ENCODE data around the gene MRPL18. TPM values are rescaled to one million over a fixed set of nuclear protein-coding genes. Genes with fewer than 3 reads are reported as not detected.

MRPL18 gene
- total RNA-seq, 2 experiments from 2014 or later = 9.8 to 10.2 TPM

GRCh38 chr6:159778542-159779103 is 11.6 kb upstream of the MRPL18 start:
- ChIA-PET CTCF (no interaction called here), POLR2A (interaction anchor here (2.2 kb wide), 1 partner anchor 12 kb away, joined by 5 read pairs; the partner anchor contains the start of gene MRPL18)
- Mint-ChIP-seq H3K9me3 (no peaks in the 10 kb centered on the region), H3K36me3 (ENCODE audit: low read depth) (peaks cover 99% of the 10 kb centered on the region), H3K4me3 (peak overlapping the region; percentile 23), H3K27me3 (no peaks in the 10 kb centered on the region), H3K27ac (peak overlapping the region; percentile 15), H3K4me1 (ENCODE audit: low read depth) (peaks cover 19% of the 10 kb centered on the region)
- DNase-seq (no peak), ATAC-seq (ENCODE audit: poor library complexity) (no peak)
- no peaks in the 10 kb centered on the region for H3K4me1 ChIP-seq (ENCODE audit: insufficient read depth, low read length)
- H3K9me3 ChIP-seq (ENCODE audit: control insufficient read depth in 1 of 2, insufficient read depth in 1 of 2, low read length in 2 of 2) = no peaks in the 10 kb centered on the region
- TF ChIP-seq CTCF (IDR thresholded peaks at IDR 0.05) = no peak
- intact Hi-C loops (cut with DNase I, micrococcal nuclease) = no loop called here
- no peak overlapping the region for H3K27ac ChIP-seq (ENCODE audit: low read depth in 1 of 2, low read length in 2 of 2)
- no peaks in the 10 kb centered on the region for H3K27me3 ChIP-seq (ENCODE audit: control insufficient read depth in 1 of 2, insufficient read depth in 2 of 2, low read length in 2 of 2)
- no peak overlapping the region for H3K4me3 ChIP-seq (ENCODE audit: low read length)
- peaks cover 79% of the 10 kb centered on the region for H3K36me3 ChIP-seq (ENCODE audit: insufficient read depth, low read length)

- ChIA-PET POLR2A (interaction anchor here (0.7 to 5.5 kb wide), 7 partner anchors 11 to 770 kb away, joined by 4 to 176 read pairs (median 37); partner anchors contain the start of genes ACAT2, SOD2 and WTAP), CTCF (interaction anchor here (1.3 kb wide), 1 partner anchor 27 kb away, joined by 4 read pairs; the partner anchor contains the start of gene ACAT2)
- peak in 4 of 14 experiments; percentile 8 to 34 (median 24) for DNase-seq
- no peak for TF ChIP-seq CTCF (IDR thresholded peaks at IDR 0.05)
- peaks cover 62% of the 10 kb centered on the region for H3K36me3 ChIP-seq (ENCODE audit: insufficient read depth, low read length)
- H3K4me1 ChIP-seq (ENCODE audit: insufficient read depth, low read length) = peaks cover 37% of the 10 kb centered on the region
- peak overlapping the region; percentile 86 for H3K4me3 Mint-ChIP-seq
- H3K4me3 ChIP-seq (ENCODE audit: low read length) = peak overlapping the region; percentile 84
- no peak for ATAC-seq (ENCODE audit: poor library complexity)
- peak overlapping the region; percentile 88 to 97 for H3K27ac ChIP-seq (ENCODE audit: low read depth in 1 of 2, low read length in 2 of 2)
- H3K9me3 Mint-ChIP-seq = no peaks in the 10 kb centered on the region
- peaks cover 74% of the 10 kb centered on the region for H3K4me1 Mint-ChIP-seq (ENCODE audit: low read depth)
- intact Hi-C loops (cut with DNase I, micrococcal nuclease) = loop anchor here (1.0 to 10.0 kb wide), 3 partner anchors 26 to 179 kb away; partner anchors contain the start of gene ACAT2 (in 1 of the 2)
- H3K27ac Mint-ChIP-seq = peak overlapping the region; percentile 78
- no peaks in the 10 kb centered on the region for H3K9me3 ChIP-seq (ENCODE audit: control insufficient read depth in 1 of 2, insufficient read depth in 1 of 2, low read length in 2 of 2)
- H3K27me3 Mint-ChIP-seq = no peaks in the 10 kb centered on the region
- H3K27me3 ChIP-seq (ENCODE audit: control insufficient read depth in 1 of 2, insufficient read depth in 2 of 2, low read length in 2 of 2) = no peaks in the 10 kb centered on the region
- peaks cover 94% of the 10 kb centered on the region for H3K36me3 Mint-ChIP-seq (ENCODE audit: low read depth)
Observed at GRCh38 chr6:159788276-159788675, 2.0 kb upstream of the MRPL18 start.

GRCh38 chr6:159788753-159789376 is 1.4 kb upstream of the MRPL18 start:
- no peaks in the 10 kb centered on the region for H3K9me3 Mint-ChIP-seq
- POLR2A ChIA-PET = interaction anchor here (0.7 to 5.5 kb wide), 12 partner anchors 13 to 771 kb away, joined by 3 to 176 read pairs (median 12); partner anchors contain the start of genes ACAT2, IGF2R, SOD2 and WTAP
- Histone ChIP-seq H3K9me3 (ENCODE audit: control insufficient read depth in 1 of 2, insufficient read depth in 1 of 2, low read length in 2 of 2) (no peaks in the 10 kb centered on the region), H3K27ac (ENCODE audit: low read depth in 1 of 2, low read length in 2 of 2) (peak overlapping the region; percentile 88 to 97), H3K4me1 (ENCODE audit: insufficient read depth, low read length) (peaks cover 37% of the 10 kb centered on the region), H3K36me3 (ENCODE audit: insufficient read depth, low read length) (peaks cover 61% of the 10 kb centered on the region), H3K4me3 (ENCODE audit: low read length) (peak overlapping the region; percentile 84), H3K27me3 (ENCODE audit: control insufficient read depth in 1 of 2, insufficient read depth in 2 of 2, low read length in 2 of 2) (no peaks in the 10 kb centered on the region)
- TF ChIP-seq CTCF (IDR thresholded peaks at IDR 0.05) = no peak
- H3K27me3 Mint-ChIP-seq = no peaks in the 10 kb centered on the region
- H3K36me3 Mint-ChIP-seq (ENCODE audit: low read depth) = peaks cover 94% of the 10 kb centered on the region
- intact Hi-C loops (cut with DNase I, micrococcal nuclease) = loop anchor here (1.0 to 10.0 kb wide), 5 partner anchors 27 to 178 kb away; partner anchors contain the start of genes WTAP (in 2 of the 2) and ACAT2 (in 1 of the 2)
- peak in 8 of 14 experiments; percentile 2 to 57 (median 22) for DNase-seq
- CTCF ChIA-PET = interaction anchor here (0.8 to 2.0 kb wide), 3 partner anchors 27 to 97 kb away, joined by 3 to 8 read pairs (median 4); partner anchors contain the start of gene ACAT2
- peak overlapping the region; percentile 95 for H3K27ac Mint-ChIP-seq
- no peak for ATAC-seq (ENCODE audit: poor library complexity)
- peak overlapping the region; percentile 86 for H3K4me3 Mint-ChIP-seq
- peaks cover 69% of the 10 kb centered on the region for H3K4me1 Mint-ChIP-seq (ENCODE audit: low read depth)

Measured in CD4-positive, alpha-beta T cell (primary cell).